Measurements from ENCODE around the gene ABHD15.
A peak's percentile ranks its signal among the peaks of the same experiment; 100 is the strongest.

Gene ABHD15

DNA sequence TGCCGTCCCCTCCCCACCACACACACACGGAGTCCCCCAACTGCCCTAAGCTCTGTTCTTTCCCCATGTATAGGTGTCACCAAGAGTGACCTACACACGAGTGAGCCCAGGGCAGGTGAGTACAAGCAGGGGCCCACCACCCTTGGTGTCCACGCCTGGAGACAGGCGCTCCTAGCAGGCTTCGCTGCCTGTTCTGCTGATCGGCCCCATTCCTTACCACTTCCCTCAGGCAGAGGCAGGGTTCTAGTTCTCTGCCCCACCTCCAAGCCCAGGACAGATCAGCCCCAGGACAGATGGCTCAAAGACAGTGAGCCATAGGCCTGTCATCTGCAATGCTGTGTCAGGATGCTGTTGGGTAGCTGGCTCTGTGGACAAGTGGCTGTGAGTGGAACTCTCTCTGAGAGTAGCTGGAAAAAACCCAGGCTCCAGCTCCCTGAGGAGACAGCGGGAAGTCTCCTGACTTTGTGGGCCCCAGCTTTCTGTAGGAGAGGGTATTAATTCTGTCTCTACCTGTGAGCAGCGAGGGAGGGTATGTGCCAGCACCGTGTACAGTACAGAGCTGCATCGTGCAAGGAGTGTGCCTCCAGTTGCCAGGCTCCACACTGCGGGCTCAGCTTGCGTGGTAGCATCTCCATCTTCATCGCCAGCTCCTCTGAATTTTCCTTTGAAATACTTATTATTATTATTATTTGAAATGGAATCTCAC is 2.6 kb upstream of the ABHD15 start:
- no peak for DNase-seq (ENCODE audit: extremely low read depth, low read depth)
- TF ChIP-seq CTCF (IDR thresholded peaks at IDR 0.05; ENCODE audit: low read depth, low read length) = no peak

DNA sequence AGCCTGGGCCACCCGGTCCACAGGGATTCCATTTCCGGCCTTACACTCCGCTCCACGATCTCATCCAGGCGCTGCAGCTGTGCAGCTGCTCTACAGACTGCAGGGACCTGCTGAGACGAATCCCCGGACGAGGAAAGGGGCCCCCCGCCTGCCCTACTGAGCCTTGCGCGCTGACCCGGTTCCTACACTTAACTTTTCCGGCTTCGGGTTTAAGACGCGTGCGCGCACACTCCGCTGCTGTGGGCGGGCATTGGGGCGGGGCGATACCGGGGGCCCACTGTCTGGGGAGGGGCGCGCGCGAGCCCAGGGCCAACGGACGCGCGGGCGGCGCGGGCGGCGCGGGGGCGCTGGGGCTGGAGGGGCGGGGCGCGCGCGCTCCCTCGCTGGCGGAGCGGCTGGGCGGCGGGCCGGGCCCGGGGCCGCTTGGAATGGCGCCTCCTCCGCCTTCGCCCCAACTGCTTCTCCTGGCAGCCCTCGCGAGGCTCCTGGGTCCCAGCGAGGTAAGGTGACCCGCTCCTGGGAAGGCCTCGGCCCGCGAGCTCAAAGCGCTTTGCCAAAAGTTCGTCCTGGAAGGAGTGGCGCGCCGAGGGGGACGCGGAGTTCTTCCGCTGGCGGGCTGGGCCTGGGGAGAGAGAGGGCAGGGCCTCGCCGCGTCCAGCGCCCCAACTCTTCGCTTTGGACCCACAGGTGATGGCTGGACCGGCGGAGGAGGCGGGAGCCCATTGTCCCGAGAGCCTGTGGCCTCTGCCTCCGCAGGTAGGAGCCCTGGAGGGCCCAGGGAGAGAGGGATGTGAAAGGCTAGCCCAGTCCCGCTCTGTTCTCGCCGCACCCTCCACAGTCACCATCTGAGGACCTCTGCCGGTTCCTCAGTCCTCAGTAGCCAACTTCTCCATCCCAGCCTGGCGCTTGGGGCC is 1.8 kb upstream of the ABHD15 start, which contains the start of gene TP53I13:
TSS of gene TP53I13 (plus strand) at position 371 of the 914 bp plus-strand sequence. CDS start at position 429, 58 bp downstream.
- peak; percentile 49 for DNase-seq (ENCODE audit: extremely low read depth, low read depth)
- TF ChIP-seq CTCF (IDR thresholded peaks at IDR 0.05; ENCODE audit: low read depth, low read length) = no peak; the same call in 1 of the 2 replicates

DNA sequence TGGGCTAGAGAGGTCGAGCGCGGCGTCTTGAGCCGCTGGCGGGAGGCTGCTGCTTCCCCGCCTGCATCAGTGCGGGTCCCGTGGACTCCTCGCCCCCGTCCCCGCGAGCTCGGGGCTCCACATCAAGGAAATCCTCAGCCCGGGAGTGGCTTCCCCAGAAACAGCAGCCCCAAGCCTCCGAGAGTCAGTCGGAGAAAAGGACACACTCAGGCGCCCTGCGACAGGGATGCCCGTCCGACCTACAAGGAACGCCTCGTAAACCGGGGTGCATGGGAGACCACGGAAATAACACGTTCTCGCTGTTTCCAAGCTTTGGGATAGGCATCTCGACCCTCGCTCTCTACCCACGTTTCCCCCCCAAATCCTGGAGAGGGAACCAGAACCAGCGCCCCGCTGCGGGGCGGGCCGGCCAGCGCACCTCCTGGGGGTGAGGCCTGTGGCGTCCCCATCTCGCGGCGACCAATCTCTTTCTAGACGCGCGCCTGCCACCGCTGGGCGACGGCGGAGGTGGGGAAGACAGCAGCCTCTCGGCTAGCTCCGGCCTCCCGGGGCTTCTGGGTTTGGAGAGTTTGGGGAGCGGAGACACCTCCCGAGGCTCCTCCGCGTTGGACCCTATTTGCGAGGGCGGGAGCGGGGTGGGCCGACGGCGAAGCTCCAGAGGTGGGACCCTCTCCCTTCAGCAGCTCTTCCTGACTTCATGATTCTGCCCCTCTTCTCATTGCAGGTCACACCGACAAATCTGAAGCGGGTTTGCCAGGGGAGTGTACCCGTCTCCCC is 905 bp upstream of the ABHD15 start:
- DNase-seq (ENCODE audit: extremely low read depth, low read depth) = no peak
- TF ChIP-seq CTCF (IDR thresholded peaks at IDR 0.05; ENCODE audit: low read depth, low read length) = peak; percentile 44

GRCh38 chr17:29567304-29567553 is 392 bp upstream of the ABHD15 start:
- TF ChIP-seq CTCF (IDR thresholded peaks at IDR 0.05; ENCODE audit: low read depth, low read length) = no peak
- no peak for DNase-seq (ENCODE audit: extremely low read depth, low read depth)

- no peak for DNase-seq (ENCODE audit: extremely low read depth, low read depth)
- TF ChIP-seq CTCF (IDR thresholded peaks at IDR 0.05; ENCODE audit: low read depth, low read length) = no peak
These were observed 979 bp downstream of the ABHD15 start for GRCh38 chr17:29565643-29566472.

DNA sequence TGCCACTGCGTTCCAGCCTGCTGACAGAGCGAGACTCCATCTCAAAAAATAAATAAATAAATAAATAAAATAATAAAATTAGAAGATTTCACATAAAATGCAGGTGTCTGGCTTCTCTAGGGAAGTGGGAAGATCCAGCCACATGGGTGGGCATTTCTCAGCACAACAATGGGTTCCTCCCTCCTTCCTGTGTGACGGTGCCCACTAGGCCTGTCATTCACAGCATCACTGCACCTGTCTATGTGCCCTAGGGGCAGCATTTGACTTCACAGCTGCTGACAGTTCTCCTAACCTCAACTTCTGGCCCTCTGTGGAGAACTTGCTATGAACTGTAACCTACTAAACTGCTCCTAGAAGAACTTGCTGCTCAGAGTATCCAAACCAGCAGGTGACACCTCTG is 3.0 kb downstream of the ABHD15 start:
- DNase-seq (ENCODE audit: extremely low read depth, low read depth) = no peak
- TF ChIP-seq CTCF (IDR thresholded peaks at IDR 0.05; ENCODE audit: low read depth, low read length) = no peak
